ENCODE measurements around the gene ZNF41. TPM values are rescaled to one million over a fixed set of nuclear protein-coding genes. Genes with fewer than 3 reads are reported as not detected.

The ZNF41 gene
- total RNA-seq, 1 experiment from 2014 or later: 2.5 TPM

GRCh38 chrX:47430925-47431324, 52.1 kb downstream of the ZNF41 start:
- H3K23me2 ChIP-seq (ENCODE audit: insufficient read length, low read depth, low read length, poor library complexity, severe bottlenecking): no peaks in the 10 kb centered on the region
- H3K9ac ChIP-seq (ENCODE audit: extremely low read depth, insufficient read length, low read length): no peak overlapping the region
- no peak overlapping the region for H3K14ac ChIP-seq (ENCODE audit: insufficient read depth, low read length)
- H3K4ac ChIP-seq (ENCODE audit: low read depth, low read length): no peak overlapping the region
- Mint-ChIP-seq H3K4me1 (no peaks in the 10 kb centered on the region), H3K27me3 (ENCODE audit: low read depth) (peaks cover 5% of the 10 kb centered on the region; the same call in 1 of the 2 replicates), H3K9me3 (peaks cover 59 to 62% of the 10 kb centered on the region in 2 experiments), H3K4me3 (no peak overlapping the region), H3K27ac (no peak overlapping the region), H3K36me3 (ENCODE audit: insufficient read depth in 1 of 3, low read depth in 3 of 3) (peaks cover 0 to 6% (median 0%) of the 10 kb centered on the region in 3 experiments; a peak in 1 of 7 replicates)
- H3K9me3 ChIP-seq (ENCODE audit: control insufficient read depth, low read depth, low read length): peaks cover 4% of the 10 kb centered on the region
- no peak overlapping the region for H4K8ac ChIP-seq (replicated peaks; ENCODE audit: insufficient read length, low read depth, low read length)
- H2BK20ac ChIP-seq (ENCODE audit: low read depth, low read length, poor library complexity, severe bottlenecking): no peak overlapping the region
- no peak for TF ChIP-seq CTCF (conservative IDR thresholded peaks at IDR 0.05)
- H4K5ac ChIP-seq (ENCODE audit: insufficient read length, low read depth, low read length): no peak overlapping the region
- no peak overlapping the region for H2BK5ac ChIP-seq (ENCODE audit: insufficient read length, low read length)
- no peak overlapping the region for H4K91ac ChIP-seq (ENCODE audit: insufficient read length, low read depth, low read length)
- H4K20me1 ChIP-seq (ENCODE audit: control insufficient read depth, insufficient read depth, insufficient read length): no peaks in the 10 kb centered on the region
- no peaks in the 10 kb centered on the region for H3K27me3 ChIP-seq (ENCODE audit: insufficient read depth, low read length)
- no CpG with 5 or more reads among the region's 5 CpGs for WGBS (ENCODE audit: extremely low coverage, insufficient read length, low lambda C conversion rate)
- H2BK120ac ChIP-seq (ENCODE audit: low read depth, low read length, poor library complexity, severe bottlenecking): no peak overlapping the region
- no peak overlapping the region for H3K56ac ChIP-seq (ENCODE audit: insufficient read length, low read depth, low read length)
- no peaks in the 10 kb centered on the region for H3K79me1 ChIP-seq (ENCODE audit: insufficient read depth, low read depth, low read length, poor library complexity, severe bottlenecking)
- H3K79me2 ChIP-seq (ENCODE audit: insufficient read depth, low read length): no peaks in the 10 kb centered on the region
- no peak overlapping the region for H3T11ph ChIP-seq (ENCODE audit: low read length)
- no peak overlapping the region for H3K18ac ChIP-seq (ENCODE audit: insufficient read length, low read depth, low read length)
- H2AFZ ChIP-seq (ENCODE audit: low read length): no peak overlapping the region
- no peaks in the 10 kb centered on the region for H3K4me1 ChIP-seq (ENCODE audit: insufficient read depth, low read length)
- no peak overlapping the region for H3K23ac ChIP-seq (ENCODE audit: insufficient read length, low read depth, low read length)
- no peak overlapping the region for H2BK12ac ChIP-seq (ENCODE audit: insufficient read length, low read depth, low read length)
- no peak overlapping the region for H2AK5ac ChIP-seq (ENCODE audit: insufficient read length, low read length)
- H2BK15ac ChIP-seq (ENCODE audit: low read depth, low read length): no peak overlapping the region
- H3K27ac ChIP-seq (ENCODE audit: insufficient read length, low read depth, low read length): no peak overlapping the region
- no peak overlapping the region for H3K4me2 ChIP-seq (ENCODE audit: insufficient read depth, insufficient read length, low read length)
- DNase-seq: no peak
